ENCODE data around the gene SLC25A1. TPM values are rescaled to one million over a fixed set of nuclear protein-coding genes. Genes with fewer than 3 reads are reported as not detected.

The SLC25A1 gene
- total RNA-seq, 1 experiment from 2014 or later = 162 TPM

- Histone ChIP-seq H3K27me3 (ENCODE audit: control insufficient read depth, insufficient read depth, low read length) (no peaks in the 10 kb centered on the region), H3K36me3 (ENCODE audit: control insufficient read depth, insufficient read depth, low read length) (no peaks in the 10 kb centered on the region), H3K4me3 (ENCODE audit: low read depth in 2 of 2, low read length in 2 of 2) (no peak overlapping the region), H3K9me3 (ENCODE audit: control insufficient read depth, insufficient read depth, low read depth, low read length) (no peaks in the 10 kb centered on the region), H3K4me1 (ENCODE audit: control insufficient read depth, insufficient read depth, low read length) (no peaks in the 10 kb centered on the region), H3K27ac (ENCODE audit: low read length) (no peak overlapping the region)
- ChIA-PET CTCF (no interaction called here), POLR2A (no interaction called here)
- DNase-seq (ENCODE audit: low read depth, low spot score) (no peak), ATAC-seq (no peak)
- TF ChIP-seq TCF7L2 (IDR thresholded peaks at IDR 0.05; ENCODE audit: low read depth, low read length) = no peak
- TF ChIP-seq SIN3A (IDR thresholded peaks at IDR 0.05; ENCODE audit: borderline replicate concordance, insufficient read depth, low read depth, low read length) = no peak
- TF ChIP-seq POLR2AphosphoS5 (IDR thresholded peaks at IDR 0.05; ENCODE audit: low read depth, low read length) = no peak
- no peak for TF ChIP-seq REST (IDR thresholded peaks at IDR 0.05; ENCODE audit: insufficient read depth in 1 of 2, low read depth in 2 of 2, low read length in 1 of 2)
- TF ChIP-seq CTCF (IDR thresholded peaks at IDR 0.05) = no peak
- in situ Hi-C loops (cut with HindIII; ENCODE audit: low pct_unique_long_range_greater_than_20kb, low sequenced_read_pairs) = no loop called here
- BruUV-seq (replicated peaks) = no TSS peak
- intact Hi-C loops (cut with micrococcal nuclease; ENCODE audit: unreplicated experiment) = loop anchor here (10.0 kb wide), 1 partner anchor 61 kb away; no protein-coding TSS in a partner anchor
Measured at GRCh38 chr22:19223617-19224016, 45.1 kb upstream of the SLC25A1 start.

DNA sequence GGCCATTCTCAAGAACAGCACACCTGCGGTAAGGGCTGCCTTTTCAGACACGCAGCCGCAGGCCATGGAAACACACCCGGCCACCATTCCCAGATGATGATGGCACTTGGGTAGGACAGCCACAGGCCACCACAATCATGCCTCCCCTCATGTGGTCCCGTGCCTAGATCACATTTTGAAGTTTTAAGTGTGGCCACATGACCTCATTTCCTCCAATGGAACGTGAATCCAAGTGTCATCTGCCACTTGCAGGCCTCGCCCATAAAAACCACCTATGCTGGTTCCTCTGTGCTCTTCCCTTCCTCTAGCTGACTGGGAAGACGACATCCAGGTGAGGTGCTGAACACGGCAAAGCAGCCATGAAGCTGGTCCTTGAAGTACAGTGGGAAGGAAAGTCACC, 44.6 kb upstream of the SLC25A1 start:
- H3K27ac ChIP-seq (ENCODE audit: low read length) = no peak overlapping the region
- H3K9me3 ChIP-seq (ENCODE audit: control insufficient read depth, insufficient read depth, low read depth, low read length) = no peaks in the 10 kb centered on the region
- no peak for DNase-seq (ENCODE audit: low read depth, low spot score)
- no peaks in the 10 kb centered on the region for H3K27me3 ChIP-seq (ENCODE audit: control insufficient read depth, insufficient read depth, low read length)
- no peaks in the 10 kb centered on the region for H3K36me3 ChIP-seq (ENCODE audit: control insufficient read depth, insufficient read depth, low read length)
- no TSS peak for BruUV-seq (replicated peaks)
- POLR2A ChIA-PET = no interaction called here
- TF ChIP-seq POLR2AphosphoS5 (IDR thresholded peaks at IDR 0.05; ENCODE audit: low read depth, low read length) = no peak
- TF ChIP-seq SIN3A (IDR thresholded peaks at IDR 0.05; ENCODE audit: borderline replicate concordance, insufficient read depth, low read depth, low read length) = no peak
- TF ChIP-seq TCF7L2 (IDR thresholded peaks at IDR 0.05; ENCODE audit: low read depth, low read length) = no peak
- no peak for TF ChIP-seq CTCF (IDR thresholded peaks at IDR 0.05)
- no peak for TF ChIP-seq REST (IDR thresholded peaks at IDR 0.05; ENCODE audit: insufficient read depth in 1 of 2, low read depth in 2 of 2, low read length in 1 of 2)
- no peak for ATAC-seq
- in situ Hi-C loops (cut with HindIII; ENCODE audit: low pct_unique_long_range_greater_than_20kb, low sequenced_read_pairs) = no loop called here
- intact Hi-C loops (cut with micrococcal nuclease; ENCODE audit: unreplicated experiment) = loop anchor here (10.0 kb wide), 1 partner anchor 62 kb away; no protein-coding TSS in a partner anchor
- no peak overlapping the region for H3K4me3 ChIP-seq (ENCODE audit: low read depth in 2 of 2, low read length in 2 of 2)
- CTCF ChIA-PET = interaction anchor here (0.7 kb wide), 1 partner anchor 36 kb away, joined by 3 read pairs; no protein-coding TSS in a partner anchor
- H3K4me1 ChIP-seq (ENCODE audit: control insufficient read depth, insufficient read depth, low read length) = no peaks in the 10 kb centered on the region

Data from Panc1 (cell line).